IPS DF 19.7 (cell line): ENCODE measurements around the gene A3GALT2.

Source experiments
- DNase-seq: peaks from one replicate; pipeline ENCODE4 v3.0.0-alpha.2; 2013; ENCODE audit warnings: low read depth, low spot score

A3GALT2 gene

DNA sequence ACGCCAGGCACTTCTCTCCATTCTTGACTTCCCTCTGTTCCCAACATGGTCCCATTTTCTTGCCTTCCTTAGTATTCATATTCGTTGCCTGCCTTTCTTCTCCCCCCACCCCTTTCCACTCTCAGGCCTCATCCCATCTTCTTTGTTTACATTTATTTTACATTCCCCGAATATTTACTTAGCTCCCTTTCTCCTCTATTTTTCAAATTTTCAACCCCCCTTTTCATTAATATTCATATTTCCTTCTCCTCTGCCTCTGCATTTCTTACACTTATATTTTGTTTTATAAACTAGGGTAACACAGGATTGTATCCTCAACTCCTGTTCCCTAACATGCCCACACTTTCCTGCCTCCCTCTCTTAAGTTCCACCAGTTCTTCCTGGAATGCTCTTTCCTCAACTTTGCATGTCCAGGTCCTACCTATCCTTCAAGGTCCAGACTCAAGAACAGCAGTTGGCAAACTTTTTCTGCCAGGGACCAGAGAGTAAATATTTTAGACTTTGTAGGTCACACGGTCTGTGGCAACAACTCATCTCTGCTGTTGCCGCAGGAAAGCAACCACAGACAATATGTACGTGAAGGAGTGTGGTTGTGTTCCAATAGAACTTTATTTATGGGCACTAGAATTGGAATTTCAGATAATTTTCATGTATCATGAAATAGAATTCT lies 29.8 kb upstream of the A3GALT2 start:
- DNase-seq, result no peak

DNA sequence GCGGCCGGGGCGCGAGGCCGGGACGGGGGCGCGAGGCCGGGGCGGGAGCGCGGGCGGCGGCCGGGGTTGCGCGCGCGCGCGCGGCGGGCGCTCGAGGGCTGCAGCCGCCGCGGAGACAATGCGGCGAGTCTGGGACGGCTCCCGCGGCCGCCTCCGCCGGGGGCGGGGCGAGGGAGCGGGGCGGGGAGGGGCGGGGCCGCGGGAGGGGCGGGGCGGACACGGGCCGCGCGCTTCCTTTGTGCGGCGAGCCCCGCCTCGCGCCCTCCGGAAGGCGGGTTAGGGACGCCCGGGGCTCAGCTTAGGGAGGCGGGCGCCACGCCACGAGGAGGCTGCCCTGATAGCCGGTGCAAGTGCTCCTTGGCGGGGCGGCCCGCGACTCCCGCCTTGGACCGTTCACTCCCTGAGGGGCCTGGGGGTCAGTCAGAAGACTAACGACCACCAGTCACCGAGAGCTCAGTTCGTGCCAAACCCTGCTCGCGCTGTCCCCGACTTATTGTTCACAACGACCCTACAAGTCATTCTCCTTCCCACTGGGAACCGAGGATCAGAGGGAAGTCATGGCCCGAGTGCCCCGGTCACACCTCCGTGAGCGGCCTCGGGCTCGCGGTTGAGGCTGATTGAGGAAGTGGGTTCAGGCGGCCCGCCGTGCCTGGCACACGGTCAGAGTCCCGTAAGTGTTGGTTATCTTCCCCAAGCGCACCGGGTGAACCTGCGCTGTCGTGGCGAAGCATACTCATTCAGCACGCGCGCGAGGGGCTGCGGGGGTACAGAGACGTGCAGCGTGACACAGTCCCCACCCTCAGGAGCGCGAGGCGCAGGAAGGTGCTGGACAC lies 29.1 kb upstream of the A3GALT2 start:
- DNase-seq, result no peak

DNA sequence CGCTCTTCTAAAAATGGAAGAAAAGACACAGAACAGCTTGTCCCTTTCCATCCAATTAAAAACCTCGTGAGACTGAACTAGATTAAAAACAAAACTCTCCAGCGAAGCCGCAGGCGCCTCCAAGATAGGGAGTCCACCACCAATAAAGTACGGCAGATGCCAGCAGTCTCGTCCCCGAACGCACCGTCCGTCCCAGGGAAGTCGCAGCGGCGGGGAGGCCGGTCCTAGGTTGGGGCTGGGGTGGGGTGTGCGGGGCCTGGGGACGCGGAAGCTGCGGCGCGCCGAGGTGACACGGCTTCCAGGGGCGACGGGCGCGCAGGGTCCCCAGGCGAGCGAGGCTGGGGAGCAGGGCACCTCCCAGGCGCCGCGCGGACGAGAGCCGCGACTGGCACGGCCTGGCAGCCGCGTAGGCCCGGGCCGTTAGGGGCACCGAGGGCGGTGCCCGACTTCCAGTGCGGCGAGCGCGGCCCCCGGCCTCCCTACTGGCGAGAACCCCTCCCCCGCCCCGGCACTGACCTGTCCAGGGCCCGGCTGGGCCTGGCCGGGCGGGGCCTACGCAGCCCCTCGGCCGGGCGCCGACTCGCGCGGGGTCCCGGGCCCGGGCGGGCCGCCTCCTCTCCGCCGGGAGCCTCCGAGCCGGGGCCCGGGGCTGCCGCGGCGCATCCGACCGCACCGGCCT lies 28.3 kb upstream of the A3GALT2 start:
- DNase-seq, result no peak

DNA sequence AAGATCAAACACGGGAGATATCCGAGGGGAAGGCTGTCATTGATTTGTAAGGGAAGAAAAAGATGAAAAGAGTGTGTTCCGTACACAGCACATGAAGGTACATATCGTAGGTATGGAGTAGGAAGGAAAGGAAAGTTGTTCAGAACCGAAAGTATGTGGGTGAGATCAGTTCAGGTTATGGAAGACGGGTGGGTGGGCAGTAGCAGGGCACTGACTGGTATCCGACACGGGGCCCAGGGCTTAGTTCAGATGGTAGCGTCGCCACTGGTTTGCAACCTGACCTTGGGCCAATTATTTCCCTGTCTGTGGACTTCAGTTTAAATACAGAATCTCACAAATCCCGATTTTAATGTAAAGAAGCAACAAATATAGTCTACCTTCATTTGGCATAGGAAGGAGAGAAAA lies 27.8 kb upstream of the A3GALT2 start:
- DNase-seq, result no peak

DNA sequence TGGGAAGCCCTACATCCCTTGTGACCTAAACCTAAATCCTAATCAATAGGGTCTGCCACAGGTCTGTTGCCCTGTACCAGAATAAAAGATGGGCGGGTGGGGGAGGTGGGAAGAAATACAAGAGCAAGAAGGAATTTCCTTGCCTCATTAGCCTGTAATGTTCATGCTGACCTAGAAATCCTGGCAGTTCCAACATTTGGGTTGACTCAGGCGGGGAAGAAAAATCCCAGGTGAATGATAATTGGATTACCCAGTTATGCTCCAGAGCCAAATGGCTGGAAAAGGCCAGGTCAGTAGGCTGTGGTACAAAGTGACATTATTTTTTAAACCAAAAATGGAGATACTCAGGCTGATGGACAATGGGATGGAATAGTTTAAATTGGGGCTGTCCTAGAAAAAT lies 27.3 kb upstream of the A3GALT2 start:
- no peak for DNase-seq

DNA sequence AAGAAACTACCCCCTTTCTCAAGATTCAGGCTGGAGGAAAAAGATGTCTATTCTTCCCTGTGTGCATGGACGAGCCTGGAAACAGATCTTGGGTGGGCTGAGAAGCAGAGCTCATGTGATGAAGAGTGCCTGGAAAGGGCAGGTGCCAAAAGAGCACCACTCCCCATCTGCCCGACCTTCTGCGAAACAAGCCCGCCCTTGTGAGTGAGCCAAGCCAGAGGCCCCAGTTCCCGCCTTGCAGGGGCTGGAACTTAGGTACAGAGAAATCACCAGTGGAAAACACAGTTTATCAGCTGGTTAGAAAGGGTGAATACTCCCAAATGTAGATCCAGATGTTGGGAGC lies 26.7 kb upstream of the A3GALT2 start:
- no peak for DNase-seq

DNA sequence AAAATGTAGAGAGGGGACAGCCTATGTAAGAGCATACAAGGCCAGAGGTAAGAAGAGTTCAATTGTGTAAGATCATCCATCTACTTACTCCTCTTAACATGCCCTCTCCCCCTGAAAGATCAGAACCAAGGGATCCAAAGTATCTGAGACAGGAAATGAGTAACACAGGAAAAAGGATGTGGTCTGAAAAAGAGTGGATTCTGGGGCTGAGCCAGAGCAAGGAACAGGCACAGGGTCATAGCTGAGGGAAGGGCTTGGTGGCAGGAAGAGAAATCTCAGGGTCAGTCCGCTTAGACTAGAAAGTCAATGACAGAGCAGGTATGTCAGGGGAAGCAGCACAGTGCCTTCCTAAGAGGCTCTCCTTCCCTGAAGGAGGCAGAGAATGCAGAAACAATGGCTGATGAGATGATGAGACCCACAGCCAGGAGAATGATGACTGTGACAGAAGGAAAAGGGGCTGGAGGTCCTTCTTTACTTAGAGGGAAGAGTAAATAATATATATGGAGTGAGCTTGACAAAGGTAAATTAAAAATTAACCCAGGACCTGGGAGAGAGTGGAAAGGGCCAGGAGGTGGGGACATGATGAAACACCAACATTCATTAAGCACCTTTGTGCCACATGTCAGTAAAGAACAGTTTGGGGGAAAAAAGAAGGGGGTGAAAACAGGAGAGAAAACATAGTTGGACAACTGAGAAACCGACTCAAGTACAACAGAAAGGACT lies 26.2 kb upstream of the A3GALT2 start:
- no peak for DNase-seq

DNA sequence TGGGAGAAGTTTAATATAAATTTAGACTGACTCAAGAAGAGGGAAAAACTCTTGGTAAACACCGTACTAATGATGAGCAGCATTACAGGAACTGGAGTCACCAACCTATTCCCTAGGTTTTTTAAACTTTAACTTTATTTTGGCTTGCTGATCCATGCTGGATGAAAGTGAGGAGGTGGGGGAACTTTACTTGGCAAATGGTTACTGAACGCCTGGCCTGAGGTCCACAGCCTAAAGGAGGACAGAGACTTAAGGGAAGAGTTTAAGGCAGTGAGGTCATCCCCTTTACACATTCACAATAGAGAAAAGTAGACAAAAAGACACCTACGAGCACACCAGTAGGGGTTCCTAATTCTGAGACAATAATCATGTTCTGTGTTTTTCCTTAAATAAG lies 25.6 kb upstream of the A3GALT2 start:
- DNase-seq, result no peak

DNA sequence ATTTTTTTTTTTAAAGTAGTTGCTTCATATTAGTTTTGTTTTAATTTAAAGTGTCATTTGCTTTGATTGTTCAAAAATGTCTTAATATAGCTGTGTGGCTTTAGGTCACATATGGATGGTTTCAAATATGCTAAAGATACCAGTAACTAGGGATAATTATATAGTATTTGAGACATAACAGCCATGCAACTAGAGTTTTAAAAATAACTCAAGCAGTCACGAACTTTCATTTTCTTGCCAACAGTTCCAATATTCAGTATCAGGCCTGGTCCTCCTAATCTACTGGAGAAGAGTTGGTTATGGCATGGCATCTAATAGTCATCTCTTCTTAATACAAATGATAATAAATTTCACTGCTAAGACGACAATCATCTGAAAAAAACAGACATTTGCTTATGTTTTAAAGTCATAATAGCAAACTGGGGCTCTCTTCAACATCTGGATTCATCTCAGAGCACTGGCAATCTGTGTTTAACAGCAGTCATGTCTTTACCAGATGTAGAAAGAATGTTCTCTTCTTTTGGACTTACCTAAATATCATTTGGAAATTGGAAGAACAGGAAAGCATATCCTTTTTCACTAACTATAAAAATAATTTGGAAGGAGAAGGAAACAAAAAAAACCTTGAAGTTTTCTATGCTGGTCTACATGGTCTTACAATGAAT lies 24.1 kb upstream of the A3GALT2 start:
- no peak for DNase-seq

DNA sequence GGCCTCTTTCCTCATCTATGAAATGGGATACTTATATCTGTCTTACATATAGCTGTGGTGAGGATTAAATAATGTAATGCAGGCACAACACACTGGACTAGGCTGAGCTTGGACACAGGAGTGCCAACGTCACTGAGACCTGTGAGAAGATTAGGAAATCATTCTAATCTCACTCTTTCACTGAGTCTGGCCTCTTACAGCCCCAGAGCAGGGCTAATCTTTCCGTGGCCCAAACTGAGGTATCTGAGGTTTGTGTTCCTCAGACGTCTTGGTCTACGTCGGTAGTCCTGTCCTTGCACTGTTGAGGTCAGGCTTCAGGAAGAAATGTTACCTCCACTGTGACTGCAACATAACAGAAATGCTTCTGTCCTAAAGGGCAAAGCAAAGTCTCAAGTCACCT lies 22.6 kb upstream of the A3GALT2 start:
- no peak for DNase-seq

DNA sequence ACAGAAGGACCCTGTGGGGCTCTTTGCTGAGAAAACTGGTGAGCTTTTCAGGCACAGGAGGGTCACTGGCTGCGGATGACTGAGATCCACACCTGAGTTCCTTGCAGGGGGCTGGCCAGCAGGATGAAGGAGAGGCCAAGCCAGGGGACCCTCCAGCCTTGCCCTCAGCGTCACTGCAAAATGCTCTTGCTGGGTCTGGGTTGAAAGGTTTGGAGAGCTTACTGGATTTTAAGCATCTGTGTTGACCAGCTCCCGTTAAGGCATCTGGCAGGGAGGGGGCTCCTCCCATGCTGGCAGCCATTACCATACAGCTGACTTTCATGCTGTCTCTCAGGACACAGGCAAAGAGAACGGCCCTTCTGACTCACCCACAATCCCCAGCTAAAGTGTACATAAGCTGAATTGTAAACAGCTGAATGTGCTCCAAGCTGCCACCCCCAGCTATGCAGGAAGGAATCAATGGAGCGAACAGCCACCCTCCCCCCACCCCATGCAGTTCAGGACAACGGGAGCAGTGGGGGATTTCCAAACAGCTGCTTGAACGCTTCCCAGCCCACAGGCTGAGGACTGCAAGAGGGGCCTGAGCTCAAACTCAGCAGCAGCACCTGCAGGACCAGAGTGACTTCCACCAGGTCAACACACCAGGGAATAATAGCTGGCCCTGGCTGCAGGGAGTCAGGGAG lies 21.3 kb upstream of the A3GALT2 start:
- peak; percentile 48 for DNase-seq

DNA sequence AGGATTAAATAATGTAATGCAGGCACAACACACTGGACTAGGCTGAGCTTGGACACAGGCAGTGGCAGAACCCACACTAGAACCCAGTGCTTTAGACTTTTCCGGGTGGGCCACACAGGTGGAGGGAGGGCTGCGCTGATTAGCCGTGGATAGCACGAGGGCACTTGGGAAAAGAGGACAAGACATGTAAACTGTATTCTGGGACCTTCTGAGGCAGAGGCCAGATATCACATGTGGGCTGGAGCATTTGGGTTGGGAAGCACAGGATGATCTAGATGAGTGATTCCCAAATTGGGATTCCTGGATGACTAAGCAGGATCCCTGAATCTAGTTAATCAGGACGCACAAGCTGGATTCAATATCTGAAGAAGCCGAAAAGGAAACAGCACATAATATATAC lies 20.3 kb upstream of the A3GALT2 start:
- no peak for DNase-seq

DNA sequence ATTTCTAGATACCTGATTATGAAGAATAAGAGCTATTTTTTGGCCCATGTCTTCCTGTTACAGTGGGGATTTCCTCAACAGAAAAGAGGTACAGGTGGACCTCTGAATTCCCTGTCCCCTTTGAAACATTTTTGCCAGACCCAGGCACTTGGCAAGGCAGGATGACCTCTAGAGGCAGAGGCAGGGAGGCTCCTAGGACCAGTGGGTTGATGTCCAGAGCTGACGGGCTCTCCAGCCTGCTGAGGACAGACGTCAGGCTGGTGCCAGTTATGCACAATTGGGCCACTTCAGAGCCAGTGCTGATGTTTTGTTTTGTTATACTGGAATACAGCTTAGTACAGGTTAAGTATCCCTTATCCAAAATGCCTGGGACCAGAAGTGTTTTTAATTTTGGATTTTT lies 18.5 kb upstream of the A3GALT2 start:
- no peak for DNase-seq

DNA sequence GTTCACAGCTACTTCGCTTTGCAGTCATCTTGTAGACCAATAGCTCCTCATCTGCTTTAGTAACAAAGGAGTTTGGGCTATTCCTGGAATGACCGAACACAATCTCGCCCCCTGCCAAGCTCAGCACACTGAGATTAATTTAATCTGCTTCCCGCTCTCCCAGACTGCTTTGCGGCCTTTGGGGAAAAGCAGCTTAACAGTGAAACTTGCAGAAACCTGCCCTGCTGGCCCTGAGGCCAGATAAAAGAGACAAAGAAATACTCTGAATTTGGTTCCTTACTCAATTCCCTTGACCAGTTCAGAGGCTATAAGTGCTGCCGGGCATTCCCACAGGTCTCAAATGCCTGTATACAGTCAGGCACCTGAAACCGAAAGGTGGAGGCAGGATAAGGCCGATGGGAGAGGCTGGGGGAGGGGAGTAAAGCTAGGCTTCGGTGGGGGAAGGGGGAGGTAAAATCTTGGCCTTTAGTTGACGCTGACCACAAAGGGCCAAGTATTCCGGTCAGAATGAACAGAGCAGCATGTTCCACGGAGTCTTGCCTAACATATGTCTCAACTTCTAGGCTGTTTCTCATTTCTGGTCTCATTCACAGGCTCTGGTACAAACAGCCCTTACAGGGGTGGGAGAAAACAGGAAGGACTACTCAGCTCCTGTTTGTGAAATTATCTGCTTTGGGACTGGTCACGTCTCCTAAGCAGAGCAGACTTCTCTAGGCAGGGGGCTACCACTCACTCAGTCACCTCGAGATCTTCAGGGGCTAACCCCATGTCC lies 17.7 kb upstream of the A3GALT2 start:
- no peak for DNase-seq

DNA sequence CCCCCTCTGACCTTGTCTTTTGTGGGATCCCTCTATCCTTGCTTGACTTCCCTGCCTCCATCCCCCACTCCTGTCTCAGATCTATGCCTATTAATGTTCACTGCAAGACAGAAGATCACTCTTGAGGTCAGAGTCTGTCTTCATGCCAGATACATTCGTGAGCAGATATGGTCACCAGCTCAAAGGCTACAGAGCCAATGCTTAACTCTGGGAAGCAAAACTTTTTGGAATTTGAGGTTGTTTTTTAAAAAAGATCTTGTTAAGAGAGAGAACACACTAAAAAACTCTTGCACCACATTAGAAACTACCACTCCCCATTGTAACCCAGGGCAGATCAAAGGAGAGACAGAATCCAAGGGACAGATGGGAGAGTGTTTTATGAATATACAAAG lies 17.1 kb upstream of the A3GALT2 start:
- DNase-seq, result no peak

DNA sequence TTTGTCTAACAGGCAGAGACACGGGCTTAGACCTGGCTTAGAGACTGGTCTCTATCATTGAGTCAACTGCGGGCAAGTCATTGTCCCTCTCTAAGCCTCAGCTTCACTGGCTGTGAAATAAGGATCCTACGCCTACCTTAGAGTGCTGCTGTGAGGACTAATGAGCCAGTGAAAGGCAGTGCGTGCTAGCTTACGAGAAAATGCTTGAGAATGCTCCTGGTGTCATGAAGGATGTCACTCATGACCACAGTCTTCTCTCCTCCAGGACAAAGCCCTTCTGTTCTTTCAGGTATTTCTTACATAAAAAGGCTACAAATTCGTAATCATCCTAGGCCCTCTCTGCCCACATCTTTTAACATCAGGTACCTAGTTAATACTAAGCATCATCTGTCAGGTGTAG lies 16.5 kb upstream of the A3GALT2 start:
- DNase-seq, result no peak

DNA sequence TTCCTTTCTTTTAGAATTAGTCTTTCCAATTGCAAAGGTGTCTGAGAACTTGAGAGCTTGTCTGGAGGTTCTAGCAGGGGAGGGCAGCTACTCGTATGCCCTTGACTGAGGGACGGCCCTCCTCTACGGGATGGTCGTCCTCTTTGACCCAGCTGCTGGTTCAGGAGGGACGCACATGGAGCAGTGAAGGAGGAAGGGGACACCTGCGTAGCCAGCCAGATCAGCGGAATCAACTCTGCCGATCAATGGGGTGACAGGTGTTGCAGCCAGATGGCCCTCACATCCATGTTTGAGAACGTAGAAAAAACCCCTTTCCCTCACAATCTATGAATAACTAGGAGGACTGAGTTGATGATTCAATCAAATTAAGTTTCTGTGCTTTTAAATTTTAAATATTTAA lies 15.7 kb upstream of the A3GALT2 start:
- no peak for DNase-seq

DNA sequence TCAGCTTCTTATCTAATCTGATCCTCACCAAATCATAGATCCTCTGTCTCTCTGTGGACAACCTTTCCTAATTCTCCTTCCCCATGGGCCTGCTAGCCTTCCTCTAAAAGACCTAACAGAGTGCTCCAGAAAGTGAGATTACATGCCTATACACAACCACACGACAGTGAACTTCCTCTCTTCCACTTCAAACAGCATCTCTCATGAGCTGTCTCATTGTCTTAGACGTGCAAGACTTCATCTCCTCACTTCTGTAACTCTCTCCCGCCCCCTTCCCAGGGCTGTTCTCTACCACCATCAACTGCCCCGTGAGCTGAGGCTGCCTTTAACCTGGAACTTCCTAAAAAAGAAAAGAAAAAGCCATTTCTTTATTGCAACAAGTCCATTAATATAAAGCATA lies 14.1 kb upstream of the A3GALT2 start:
- no peak for DNase-seq

DNA sequence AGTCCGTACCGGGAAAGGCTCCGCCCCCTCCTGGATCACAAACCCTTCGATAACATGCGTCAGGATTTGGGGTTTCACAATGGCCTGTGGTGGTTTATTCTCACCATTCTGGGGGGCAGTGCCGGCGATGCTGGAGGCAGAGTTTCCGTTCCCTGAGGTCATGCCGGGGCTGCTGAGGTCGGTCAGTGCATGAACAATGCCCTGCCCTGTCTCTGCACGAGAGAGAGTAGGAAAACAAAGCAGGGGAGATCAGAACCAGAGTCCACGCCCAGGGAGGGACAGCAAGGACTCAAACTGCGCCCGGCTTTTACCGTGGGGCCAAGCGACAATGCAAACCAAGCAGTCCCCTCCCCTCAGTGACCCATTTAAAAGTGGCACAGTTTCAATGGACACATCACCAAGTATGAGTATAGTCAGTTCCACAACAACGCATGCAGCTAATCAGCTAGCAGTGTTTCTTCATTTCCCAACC lies 13.2 kb upstream of the A3GALT2 start:
- DNase-seq, result no peak

DNA sequence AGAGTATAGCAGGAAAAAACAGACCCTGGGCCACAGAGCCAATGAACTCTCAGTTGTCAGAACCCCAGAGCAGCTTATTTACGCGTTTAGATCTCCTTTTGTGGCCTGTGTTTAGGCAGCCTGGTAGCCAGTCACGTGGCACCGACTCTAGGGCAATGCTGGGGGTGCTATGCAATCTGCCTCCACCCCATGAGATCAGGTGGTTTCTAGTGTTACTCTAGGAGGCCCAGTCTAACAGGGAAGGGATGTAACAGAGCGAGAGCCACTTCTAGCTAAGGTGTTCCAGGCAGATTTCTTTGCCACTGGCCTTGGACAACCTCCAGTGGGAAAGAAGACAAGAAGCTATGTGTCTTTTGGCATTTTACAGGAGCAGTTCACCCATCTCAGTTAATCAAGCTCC lies 12.0 kb upstream of the A3GALT2 start:
- no peak for DNase-seq
